CD4-positive, alpha-beta T cell treated with Interleukin-6 at 100 ng/mL for 8 hours (primary cell): ENCODE measurements around the gene TMEM267.
"Not testable (repeated sequence)": the region's sequence is repeated elsewhere in the genome, so short reads cannot be mapped to it uniquely, and the experiment has no call there.

ENCODE experiments used
- DNase-seq: peaks from one replicate; pipeline ENCODE4 v3.0.0-alpha.2; 2020; ENCODE audit warnings: mixed read lengths, low spot score

The TMEM267 gene

GRCh38 chr5:43456556-43456955 is 27.1 kb downstream of the TMEM267 start:
- no peak for DNase-seq

GRCh38 chr5:43441575-43441974 is 42.1 kb downstream of the TMEM267 start:
- DNase-seq, result not testable (repeated sequence)

GRCh38 chr5:43437062-43437660 is 46.5 kb downstream of the TMEM267 start:
- no peak for DNase-seq

GRCh38 chr5:43433382-43433781 is 50.3 kb downstream of the TMEM267 start:
- no peak for DNase-seq

- DNase-seq, result no peak
Measured at GRCh38 chr5:43432486-43433375, 50.9 kb downstream of the TMEM267 start.

- no peak for DNase-seq
Measured at GRCh38 chr5:43429706-43430105, 54.0 kb downstream of the TMEM267 start.

- no peak for DNase-seq
Measured at GRCh38 chr5:43429016-43429415, 54.6 kb downstream of the TMEM267 start.

GRCh38 chr5:43427306-43427705 is 56.4 kb downstream of the TMEM267 start:
- no peak for DNase-seq

- DNase-seq, result no peak
Measured at GRCh38 chr5:43425983-43426382, 57.7 kb downstream of the TMEM267 start.

- not testable (repeated sequence) for DNase-seq
Measured at GRCh38 chr5:43423086-43423485, 60.6 kb downstream of the TMEM267 start.

- DNase-seq, result no peak
Measured at GRCh38 chr5:43422143-43422542, 61.5 kb downstream of the TMEM267 start.

GRCh38 chr5:43421450-43422133 is 62.1 kb downstream of the TMEM267 start:
- DNase-seq, result no peak

GRCh38 chr5:43420241-43420640 is 63.4 kb downstream of the TMEM267 start:
- no peak for DNase-seq

- no peak for DNase-seq
Measured at GRCh38 chr5:43418561-43418960, 65.1 kb downstream of the TMEM267 start.

- DNase-seq, result no peak
Measured at GRCh38 chr5:43416803-43417394, 66.8 kb downstream of the TMEM267 start.

GRCh38 chr5:43415935-43416802 is 67.5 kb downstream of the TMEM267 start:
- DNase-seq, result no peak

GRCh38 chr5:43413966-43414365 is 69.7 kb downstream of the TMEM267 start:
- no peak for DNase-seq

- DNase-seq, result no peak
Measured at GRCh38 chr5:43412644-43413043, 71.0 kb downstream of the TMEM267 start.

GRCh38 chr5:43412156-43412555 is 71.5 kb downstream of the TMEM267 start, which contains the start of gene CCL28:
Gene CCL28 (minus strand): TSS chr5:43412391. CDS start chr5:43412316, 75 bp downstream.
- no peak for DNase-seq

GRCh38 chr5:43411495-43411894 is 72.2 kb downstream of the TMEM267 start:
- no peak for DNase-seq

- no peak for DNase-seq
Measured at GRCh38 chr5:43410414-43410813, 73.3 kb downstream of the TMEM267 start.
